ENCODE measurements around the gene SNX14.
"Not testable (repeated sequence)": the region's sequence is repeated elsewhere in the genome, so short reads cannot be mapped to it uniquely, and the experiment has no call there.

The SNX14 gene

GRCh38 chr6:85593438-85594196 is at the start of gene SNX14:
SNX14 (minus strand) TSS chr6:85593858; CDS start chr6:85593718, 140 bp downstream.
- DNase-seq: peak; percentile 60 to 96 (median 89)

GRCh38 chr6:85642774-85643536 is 49.3 kb upstream of the SNX14 start, which contains the start of gene SYNCRIP:
SYNCRIP (minus strand) TSS chr6:85642886; CDS start chr6:85641439, 1,447 bp downstream.
- peak; percentile 60 to 99 (median 98) for DNase-seq

- DNase-seq: peak in 52 of 58 donors; percentile 4 to 80 (median 49)
These were observed 48.5 kb upstream of the SNX14 start for GRCh38 chr6:85641897-85642773.

- peak in 1 of 58 donors; percentile 31 for DNase-seq
These were observed 47.9 kb upstream of the SNX14 start for GRCh38 chr6:85641522-85641896.

- DNase-seq: no peak
These were observed 47.2 kb upstream of the SNX14 start for GRCh38 chr6:85640821-85641220.

- no peak for DNase-seq
These were observed 43.9 kb upstream of the SNX14 start for GRCh38 chr6:85637579-85637978.

- DNase-seq: no peak
These were observed 38.7 kb upstream of the SNX14 start for GRCh38 chr6:85632164-85632942.

GRCh38 chr6:85631117-85631516 is 37.5 kb upstream of the SNX14 start:
- DNase-seq: not testable (repeated sequence)

- DNase-seq: no peak
These were observed 34.7 kb upstream of the SNX14 start for GRCh38 chr6:85628353-85628752.

- DNase-seq: no peak
These were observed 26.6 kb upstream of the SNX14 start for GRCh38 chr6:85620308-85620707.

- DNase-seq: no peak
These were observed 21.1 kb upstream of the SNX14 start for GRCh38 chr6:85614780-85615179.

GRCh38 chr6:85612690-85613474 is 19.2 kb upstream of the SNX14 start:
- DNase-seq: no peak

- no peak for DNase-seq
These were observed 16.7 kb upstream of the SNX14 start for GRCh38 chr6:85610182-85610895.

- DNase-seq: no peak
These were observed 8.4 kb upstream of the SNX14 start for GRCh38 chr6:85602100-85602499.

- DNase-seq: no peak
These were observed 7.2 kb upstream of the SNX14 start for GRCh38 chr6:85600713-85601313.

GRCh38 chr6:85594197-85594930 is 706 bp upstream of the SNX14 start:
- DNase-seq: peak in 10 of 58 donors; percentile 54 to 80 (median 66)

GRCh38 chr6:85592033-85592432 is 1.6 kb downstream of the SNX14 start:
- no peak for DNase-seq

- DNase-seq: no peak
These were observed 2.5 kb downstream of the SNX14 start for GRCh38 chr6:85591207-85591606.

Data from anterior cingulate cortex (tissue), 58 donors.